ENCODE results near the gene THSD4.

THSD4 gene

GRCh38 chr15:71654720-71655174 is 539.5 kb downstream of the THSD4 start:
- Histone ChIP-seq H3K79me2 (ENCODE audit: insufficient read depth, low read depth) (no peaks in the 10 kb centered on the region), H4K20me1 (ENCODE audit: insufficient read depth) (no peaks in the 10 kb centered on the region), H2AFZ (ENCODE audit: low read depth) (no peak overlapping the region), H3K4me1 (ENCODE audit: low read depth, poor library complexity, severe bottlenecking) (no peaks in the 10 kb centered on the region), H3K9ac (no peak overlapping the region), H3K36me3 (ENCODE audit: insufficient read depth) (no peaks in the 10 kb centered on the region), H3K27ac (no peak overlapping the region), H3K4me3 (IDR thresholded peaks at IDR 0.05; ENCODE audit: insufficient read depth, low read depth, low read length) (no peak overlapping the region), H3K27me3 (ENCODE audit: insufficient read depth, low read depth) (no peaks in the 10 kb centered on the region), H3K4me2 (no peak overlapping the region)
- TF ChIP-seq CTCF (conservative IDR thresholded peaks at IDR 0.05; ENCODE audit: low read depth, low read length): no peak

GRCh38 chr15:71656425-71656824 is 541.2 kb downstream of the THSD4 start:
- no peaks in the 10 kb centered on the region for H3K27me3 ChIP-seq (ENCODE audit: insufficient read depth, low read depth)
- TF ChIP-seq CTCF (conservative IDR thresholded peaks at IDR 0.05; ENCODE audit: low read depth, low read length): no peak
- no peak overlapping the region for H3K4me2 ChIP-seq
- H4K20me1 ChIP-seq (ENCODE audit: insufficient read depth): no peaks in the 10 kb centered on the region
- no peaks in the 10 kb centered on the region for H3K79me2 ChIP-seq (ENCODE audit: insufficient read depth, low read depth)
- H2AFZ ChIP-seq (ENCODE audit: low read depth): no peak overlapping the region
- H3K36me3 ChIP-seq (ENCODE audit: insufficient read depth): no peaks in the 10 kb centered on the region
- H3K27ac ChIP-seq: no peak overlapping the region
- no peak overlapping the region for H3K9ac ChIP-seq
- no peaks in the 10 kb centered on the region for H3K4me1 ChIP-seq (ENCODE audit: low read depth, poor library complexity, severe bottlenecking)
- no peak overlapping the region for H3K4me3 ChIP-seq (IDR thresholded peaks at IDR 0.05; ENCODE audit: insufficient read depth, low read depth, low read length)

GRCh38 chr15:71657141-71657540 is 541.9 kb downstream of the THSD4 start:
- no peak for TF ChIP-seq CTCF (conservative IDR thresholded peaks at IDR 0.05; ENCODE audit: low read depth, low read length)
- Histone ChIP-seq H3K79me2 (ENCODE audit: insufficient read depth, low read depth) (no peaks in the 10 kb centered on the region), H4K20me1 (ENCODE audit: insufficient read depth) (no peaks in the 10 kb centered on the region), H2AFZ (ENCODE audit: low read depth) (no peak overlapping the region), H3K36me3 (ENCODE audit: insufficient read depth) (no peaks in the 10 kb centered on the region), H3K4me3 (IDR thresholded peaks at IDR 0.05; ENCODE audit: insufficient read depth, low read depth, low read length) (no peak overlapping the region), H3K4me1 (ENCODE audit: low read depth, poor library complexity, severe bottlenecking) (no peaks in the 10 kb centered on the region), H3K9ac (no peak overlapping the region), H3K4me2 (no peak overlapping the region), H3K27ac (no peak overlapping the region), H3K27me3 (ENCODE audit: insufficient read depth, low read depth) (no peaks in the 10 kb centered on the region)

- no peaks in the 10 kb centered on the region for H4K20me1 ChIP-seq (ENCODE audit: insufficient read depth)
- H3K27me3 ChIP-seq (ENCODE audit: insufficient read depth, low read depth): no peaks in the 10 kb centered on the region
- no peaks in the 10 kb centered on the region for H3K79me2 ChIP-seq (ENCODE audit: insufficient read depth, low read depth)
- H3K27ac ChIP-seq: no peak overlapping the region
- no peak for TF ChIP-seq CTCF (conservative IDR thresholded peaks at IDR 0.05; ENCODE audit: low read depth, low read length)
- H3K9ac ChIP-seq: no peak overlapping the region
- H3K36me3 ChIP-seq (ENCODE audit: insufficient read depth): no peaks in the 10 kb centered on the region
- no peak overlapping the region for H2AFZ ChIP-seq (ENCODE audit: low read depth)
- no peak overlapping the region for H3K4me3 ChIP-seq (IDR thresholded peaks at IDR 0.05; ENCODE audit: insufficient read depth, low read depth, low read length)
- H3K4me2 ChIP-seq: no peak overlapping the region
- no peaks in the 10 kb centered on the region for H3K4me1 ChIP-seq (ENCODE audit: low read depth, poor library complexity, severe bottlenecking)
Measured at GRCh38 chr15:71658036-71658435, 542.8 kb downstream of the THSD4 start.
